Measurements from ENCODE around the gene DCAF12. TPM values are rescaled to one million over a fixed set of nuclear protein-coding genes. Genes with fewer than 3 reads are reported as not detected.

DCAF12 gene
- total RNA-seq = 9.6 and 10.0 TPM in 2 replicates

DNA sequence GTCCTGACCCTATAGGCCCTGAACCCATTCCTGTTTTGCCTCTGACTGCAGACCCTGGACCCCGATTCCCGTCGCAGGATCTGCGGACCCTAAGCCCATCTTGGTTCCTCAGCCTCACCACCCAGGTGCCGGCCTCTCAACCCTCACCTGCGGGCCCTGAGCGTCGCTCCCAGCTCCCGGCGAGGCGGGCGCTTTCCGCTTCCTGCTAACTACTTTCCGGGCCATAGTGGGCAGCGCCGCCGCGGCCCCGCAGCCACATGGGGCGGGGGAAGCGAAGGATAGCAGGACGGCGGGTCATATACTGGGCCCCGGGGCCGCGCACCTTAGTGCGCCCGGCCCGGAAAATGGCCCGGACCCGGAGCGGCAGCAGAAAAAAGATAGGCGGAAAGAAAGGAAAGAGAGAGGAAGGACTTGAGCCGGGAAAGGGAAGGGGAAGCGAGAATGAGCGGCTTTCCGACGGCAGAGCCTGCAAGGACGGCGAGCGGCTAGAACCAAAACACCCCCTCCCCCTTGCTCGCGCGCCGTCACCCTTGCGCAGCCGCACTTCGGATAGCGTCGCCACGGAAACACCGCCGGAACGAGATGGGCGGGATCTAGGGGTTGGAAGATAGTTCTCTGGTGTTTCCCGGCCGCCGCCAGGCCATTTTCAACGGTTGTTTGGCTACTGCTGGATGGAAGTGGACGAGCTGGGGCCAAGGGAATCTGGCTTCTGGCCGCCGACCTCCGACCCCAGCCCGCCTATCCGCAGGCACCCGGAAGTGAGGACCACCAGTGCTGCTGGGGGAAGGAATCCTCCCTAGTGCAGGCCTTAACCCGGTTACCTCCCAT is at the start of gene DCAF12:
Gene DCAF12 (minus strand): TSS at position 492 of the 828 bp plus-strand sequence. CDS start 267 bp downstream, at position 225.

DNA sequence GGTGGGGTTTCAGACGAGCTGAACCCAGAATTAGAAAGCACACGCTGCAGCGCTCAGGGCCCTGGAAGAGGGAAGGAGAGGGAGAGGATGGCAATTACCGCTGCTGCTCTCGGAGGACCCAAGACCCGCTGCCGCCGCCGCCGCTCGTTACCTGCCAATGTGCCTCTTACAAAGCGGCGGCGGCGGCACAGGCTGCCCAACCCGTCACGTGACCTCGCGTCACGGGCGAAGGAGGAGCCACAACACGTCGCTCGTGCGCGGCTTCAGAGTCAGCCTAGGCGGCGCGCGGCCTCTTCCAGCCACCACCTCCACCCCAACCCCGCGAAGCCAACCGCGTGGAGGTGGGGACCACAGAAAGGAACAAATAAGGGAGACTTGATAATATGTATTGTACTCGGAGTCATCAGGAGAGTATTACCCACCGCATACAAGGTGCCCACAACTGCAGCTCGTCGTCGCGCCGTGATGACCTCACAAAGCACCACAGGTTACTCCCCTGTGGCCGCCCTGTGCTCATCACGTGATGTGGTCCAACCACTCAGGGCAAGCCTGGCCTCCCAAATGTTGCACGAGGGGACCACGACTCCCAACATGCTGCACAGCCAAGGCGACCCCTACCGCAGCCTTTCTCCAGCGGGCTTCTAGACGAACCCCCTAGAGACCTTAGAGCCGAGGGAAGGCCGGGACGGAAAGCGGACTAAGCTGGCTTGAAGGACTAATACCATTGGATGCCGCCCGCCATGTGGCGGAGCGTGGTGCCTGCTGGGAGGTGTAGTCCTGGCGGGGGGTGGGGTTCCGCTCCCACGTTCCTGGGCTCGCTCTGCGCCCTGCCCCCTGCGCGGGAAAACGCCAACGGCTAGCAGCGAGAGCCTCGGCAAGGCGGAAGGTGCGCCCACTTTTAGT is 77.5 kb downstream of the DCAF12 start, which contains the start of gene UBAP2:
Gene UBAP2 (minus strand): TSS at position 161 of the 903 bp plus-strand sequence. CDS start 31,739 bp downstream, outside the sequence.

Other genes starting within 250 kb of the DCAF12 start
- 13.4 and 14.9 TPM in 2 replicates for gene UBAP2, start 77.8 kb downstream of the DCAF12 start, total RNA-seq
- 26.8 and 29.2 TPM in 2 replicates for gene UBAP1, start 52.3 kb upstream of the DCAF12 start, total RNA-seq
- gene KIF24, start 202.6 kb upstream of the DCAF12 start, total RNA-seq = 2.1 and 2.9 TPM in 2 replicates
- gene NUDT2, start 202.9 kb upstream of the DCAF12 start, total RNA-seq = 35.3 and 40.7 TPM in 2 replicates

Data from aortic smooth muscle cell (primary cell).